ENCODE data around the gene MS4A2.

DNA sequence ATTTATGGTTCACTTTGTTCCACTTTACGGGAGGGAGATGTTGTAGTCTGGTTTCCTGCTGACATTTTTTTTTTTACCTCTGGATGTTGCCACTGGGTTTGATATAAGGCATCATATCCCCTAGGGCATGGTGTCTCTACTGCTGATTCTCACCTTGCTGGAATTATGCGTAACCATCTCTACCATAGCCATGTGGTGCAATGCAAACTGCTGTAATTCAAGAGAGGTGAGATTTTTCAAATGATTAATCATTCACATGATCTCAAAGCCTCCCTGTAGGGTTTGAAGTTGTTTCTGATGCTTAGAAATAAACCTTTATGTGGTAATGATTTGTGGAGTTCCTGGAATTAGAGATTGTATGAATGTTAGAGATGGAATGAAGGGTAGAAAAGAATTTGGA lies 19.0 kb upstream of the MS4A2 start:
- TF ChIP-seq, protein P1, sequence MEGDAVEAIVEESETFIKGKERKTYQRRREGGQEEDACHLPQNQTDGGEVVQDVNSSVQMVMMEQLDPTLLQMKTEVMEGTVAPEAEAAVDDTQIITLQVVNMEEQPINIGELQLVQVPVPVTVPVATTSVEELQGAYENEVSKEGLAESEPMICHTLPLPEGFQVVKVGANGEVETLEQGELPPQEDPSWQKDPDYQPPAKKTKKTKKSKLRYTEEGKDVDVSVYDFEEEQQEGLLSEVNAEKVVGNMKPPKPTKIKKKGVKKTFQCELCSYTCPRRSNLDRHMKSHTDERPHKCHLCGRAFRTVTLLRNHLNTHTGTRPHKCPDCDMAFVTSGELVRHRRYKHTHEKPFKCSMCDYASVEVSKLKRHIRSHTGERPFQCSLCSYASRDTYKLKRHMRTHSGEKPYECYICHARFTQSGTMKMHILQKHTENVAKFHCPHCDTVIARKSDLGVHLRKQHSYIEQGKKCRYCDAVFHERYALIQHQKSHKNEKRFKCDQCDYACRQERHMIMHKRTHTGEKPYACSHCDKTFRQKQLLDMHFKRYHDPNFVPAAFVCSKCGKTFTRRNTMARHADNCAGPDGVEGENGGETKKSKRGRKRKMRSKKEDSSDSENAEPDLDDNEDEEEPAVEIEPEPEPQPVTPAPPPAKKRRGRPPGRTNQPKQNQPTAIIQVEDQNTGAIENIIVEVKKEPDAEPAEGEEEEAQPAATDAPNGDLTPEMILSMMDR (IDR thresholded peaks at IDR 0.05; ENCODE audit: insufficient read depth, low read length, poor library complexity, severe bottlenecking) = no peak
- no peak for TF ChIP-seq EZH2phosphoT487 (conservative IDR thresholded peaks at IDR 0.05; ENCODE audit: low read length)
